HepG2 (cell line): ENCODE data around the gene NOCT. TPM values are rescaled to one million over a fixed set of nuclear protein-coding genes. Genes with fewer than 3 reads are reported as not detected.

ENCODE experiments used
- ARHGAP35 ChIP-seq: sonication (generic); formaldehyde crosslinking; IDR thresholded peaks from 2 replicates; pipeline ENCODE4 v1.9.0; 2022; ENCODE audit warnings: mild to moderate bottlenecking, inconsistent platforms, moderate library complexity, missing genetic modification reagents, borderline replicate concordance
- JUND ChIP-seq: sonication (generic); formaldehyde crosslinking; IDR thresholded peaks from 2 replicates; pipeline ENCODE4 v1.8.0; 2022; ENCODE audit warnings: mild to moderate bottlenecking, missing genetic modification reagents
- KAT2B ChIP-seq: fragments of 150-350 bp; IDR thresholded peaks from 2 replicates; pipeline ENCODE4 v1.6.1; 2014; ENCODE audit warnings: low read depth, low read length, borderline replicate concordance
- NCOA5 ChIP-seq: sonication (generic); formaldehyde crosslinking; IDR thresholded peaks from 2 replicates; pipeline ENCODE4 v1.4.0; 2020; ENCODE audit warnings: missing genetic modification reagents
- NR2F1 ChIP-seq, 2 experiments: fragments of 450-650 bp in 1 of 2; formaldehyde crosslinking in 1 of 2; IDR thresholded peaks; 2 replicates each; pipeline versions ENCODE4 v1.5.0 to v1.6.1; 2016 to 2020; ENCODE audit warnings: mild to moderate bottlenecking in 1 of 2, missing compliant biosample characterization in 1 of 2, missing genetic modification reagents in 1 of 2, moderate library complexity in 1 of 2
- PITX1 ChIP-seq: sonication (generic); formaldehyde crosslinking; IDR thresholded peaks from 2 replicates; pipeline ENCODE4 v1.5.1; 2020; ENCODE audit warnings: mild to moderate bottlenecking, missing genetic modification reagents
- SRY ChIP-seq: sonication (generic); formaldehyde crosslinking; IDR thresholded peaks from 2 replicates; pipeline ENCODE4 v1.8.0; 2022; ENCODE audit warnings: mild to moderate bottlenecking, missing genetic modification reagents
- ZFAT ChIP-seq: sonication (generic); formaldehyde crosslinking; conservative IDR thresholded peaks from 2 replicates; pipeline ENCODE4 v1.8.1; 2023; ENCODE audit warnings: missing genetic modification reagents, inconsistent platforms
- ZIK1 ChIP-seq: sonication (generic); formaldehyde crosslinking; IDR thresholded peaks from 2 replicates; pipeline ENCODE4 v1.5.0; 2020; ENCODE audit warnings: mild to moderate bottlenecking, low read depth, missing genetic modification reagents, borderline replicate concordance
- ZNF10 ChIP-seq: sonication (generic); formaldehyde crosslinking; IDR thresholded peaks from 2 replicates; pipeline ENCODE4 v1.4.0; 2020; ENCODE audit warnings: mild to moderate bottlenecking, low read depth, missing genetic modification reagents, borderline replicate concordance
- ZSCAN5A ChIP-seq: sonication (generic); formaldehyde crosslinking; IDR thresholded peaks from 2 replicates; pipeline ENCODE4 v1.8.0; 2022; ENCODE audit warnings: mild to moderate bottlenecking, missing genetic modification reagents, borderline replicate concordance
- polyA plus RNA-seq, 8 experiments: library from polyadenylated mRNA; depleted of rRNA in 3 of 8; stranded (reverse) in 7 of 8; unstranded in 1 of 8; fragments of >200 nt; fragmentation: Illumina TruSeq in 4 of 8; extraction: Trizol in 4 of 8; gene quantifications; 2 replicates each; pipeline versions ENCODE4 v1.2.1 to v1.2.3, GENCODE V29; 2011 to 2016; ENCODE audit warnings: low read depth in 4 of 8, missing spikeins in 1 of 8, mixed read lengths in 1 of 8; ENCODE audit not compliant: insufficient read depth in 1 of 8
- total RNA-seq, 5 experiments: library from RNA; depleted of rRNA; stranded (reverse); fragments of >200 nt; fragmentation: Illumina TruSeq; extraction: Trizol; gene quantifications; 2 replicates each; pipeline ENCODE4 v1.2.3, GENCODE V29; 2016; ENCODE audit warnings: low read depth in 1 of 5
- TF ChIP-seq, protein P1 (sequence below), 2 experiments: IDR thresholded peaks; 2 replicates each; pipeline ENCODE4 v1.6.1; 2011 to 2012; ENCODE audit warnings: low read length in 2 of 2, borderline replicate concordance in 1 of 2, low read depth in 1 of 2, mild to moderate bottlenecking in 1 of 2, moderate library complexity in 1 of 2
- TF ChIP-seq, protein P2 (sequence below): sonication (generic); formaldehyde crosslinking; IDR thresholded peaks from 2 replicates; pipeline ENCODE4 v1.8.0; 2023; ENCODE audit warnings: mild to moderate bottlenecking, missing genetic modification reagents
- TF ChIP-seq, protein P3 (sequence below): sonication (generic); formaldehyde crosslinking; IDR thresholded peaks from 2 replicates; pipeline ENCODE4 v1.4.0; 2020; ENCODE audit warnings: mild to moderate bottlenecking, missing genetic modification reagents
- TF ChIP-seq, protein P4 (sequence below): IDR thresholded peaks from 2 replicates; pipeline ENCODE4 v1.6.1; 2012; ENCODE audit warnings: low read length, improper control_type of control experiment

NOCT gene
- total and polyA plus RNA-seq, 2 of the 13 experiments (the other 11 are each of a cell fraction or from before 2014, with no cell fraction given), result 3.6 to 13.1 TPM

GRCh38 chr4:139015948-139016471 is 429 bp downstream of the NOCT start (continued):
- TF ChIP-seq, protein P1, sequence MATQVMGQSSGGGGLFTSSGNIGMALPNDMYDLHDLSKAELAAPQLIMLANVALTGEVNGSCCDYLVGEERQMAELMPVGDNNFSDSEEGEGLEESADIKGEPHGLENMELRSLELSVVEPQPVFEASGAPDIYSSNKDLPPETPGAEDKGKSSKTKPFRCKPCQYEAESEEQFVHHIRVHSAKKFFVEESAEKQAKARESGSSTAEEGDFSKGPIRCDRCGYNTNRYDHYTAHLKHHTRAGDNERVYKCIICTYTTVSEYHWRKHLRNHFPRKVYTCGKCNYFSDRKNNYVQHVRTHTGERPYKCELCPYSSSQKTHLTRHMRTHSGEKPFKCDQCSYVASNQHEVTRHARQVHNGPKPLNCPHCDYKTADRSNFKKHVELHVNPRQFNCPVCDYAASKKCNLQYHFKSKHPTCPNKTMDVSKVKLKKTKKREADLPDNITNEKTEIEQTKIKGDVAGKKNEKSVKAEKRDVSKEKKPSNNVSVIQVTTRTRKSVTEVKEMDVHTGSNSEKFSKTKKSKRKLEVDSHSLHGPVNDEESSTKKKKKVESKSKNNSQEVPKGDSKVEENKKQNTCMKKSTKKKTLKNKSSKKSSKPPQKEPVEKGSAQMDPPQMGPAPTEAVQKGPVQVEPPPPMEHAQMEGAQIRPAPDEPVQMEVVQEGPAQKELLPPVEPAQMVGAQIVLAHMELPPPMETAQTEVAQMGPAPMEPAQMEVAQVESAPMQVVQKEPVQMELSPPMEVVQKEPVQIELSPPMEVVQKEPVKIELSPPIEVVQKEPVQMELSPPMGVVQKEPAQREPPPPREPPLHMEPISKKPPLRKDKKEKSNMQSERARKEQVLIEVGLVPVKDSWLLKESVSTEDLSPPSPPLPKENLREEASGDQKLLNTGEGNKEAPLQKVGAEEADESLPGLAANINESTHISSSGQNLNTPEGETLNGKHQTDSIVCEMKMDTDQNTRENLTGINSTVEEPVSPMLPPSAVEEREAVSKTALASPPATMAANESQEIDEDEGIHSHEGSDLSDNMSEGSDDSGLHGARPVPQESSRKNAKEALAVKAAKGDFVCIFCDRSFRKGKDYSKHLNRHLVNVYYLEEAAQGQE (IDR thresholded peaks at IDR 0.05; ENCODE audit: borderline replicate concordance in 1 of 2, low read depth in 1 of 2, low read length in 2 of 2), result no peak
- TF ChIP-seq ARHGAP35 (CRISPR knock-in tag), result no peak
- TF ChIP-seq PITX1, result no peak
- TF ChIP-seq, protein P2, sequence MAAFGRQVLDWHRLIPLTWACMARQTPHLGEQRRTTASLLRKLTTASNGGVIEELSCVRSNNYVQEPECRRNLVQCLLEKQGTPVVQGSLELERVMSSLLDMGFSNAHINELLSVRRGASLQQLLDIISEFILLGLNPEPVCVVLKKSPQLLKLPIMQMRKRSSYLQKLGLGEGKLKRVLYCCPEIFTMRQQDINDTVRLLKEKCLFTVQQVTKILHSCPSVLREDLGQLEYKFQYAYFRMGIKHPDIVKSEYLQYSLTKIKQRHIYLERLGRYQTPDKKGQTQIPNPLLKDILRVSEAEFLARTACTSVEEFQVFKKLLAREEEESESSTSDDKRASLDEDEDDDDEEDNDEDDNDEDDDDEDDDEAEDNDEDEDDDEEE, result 0 out of 2 replicates have a peak, but pooled peaks have one; percentile 46
- TF ChIP-seq ZNF10 (CRISPR knock-in tag), result no peak
- TF ChIP-seq, protein P3, sequence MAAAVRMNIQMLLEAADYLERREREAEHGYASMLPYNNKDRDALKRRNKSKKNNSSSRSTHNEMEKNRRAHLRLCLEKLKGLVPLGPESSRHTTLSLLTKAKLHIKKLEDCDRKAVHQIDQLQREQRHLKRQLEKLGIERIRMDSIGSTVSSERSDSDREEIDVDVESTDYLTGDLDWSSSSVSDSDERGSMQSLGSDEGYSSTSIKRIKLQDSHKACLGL (CRISPR knock-in tag), result no peak
- 0 out of 2 replicates have a peak, but pooled peaks have one; percentile 5 for TF ChIP-seq ZFAT
- TF ChIP-seq ZIK1 (CRISPR knock-in tag), result no peak
- no peak for TF ChIP-seq NCOA5 (CRISPR knock-in tag)
- no peak for TF ChIP-seq JUND (CRISPR knock-in tag)
- no peak for TF ChIP-seq KAT2B
- TF ChIP-seq SRY (CRISPR knock-in tag), result peak; percentile 55; the same call in 1 of the 2 replicates
- no peak for TF ChIP-seq NR2F1 (CRISPR knock-in tag; IDR thresholded peaks at IDR 0.05)
- TF ChIP-seq ZSCAN5A, result no peak
- TF ChIP-seq, protein P4, sequence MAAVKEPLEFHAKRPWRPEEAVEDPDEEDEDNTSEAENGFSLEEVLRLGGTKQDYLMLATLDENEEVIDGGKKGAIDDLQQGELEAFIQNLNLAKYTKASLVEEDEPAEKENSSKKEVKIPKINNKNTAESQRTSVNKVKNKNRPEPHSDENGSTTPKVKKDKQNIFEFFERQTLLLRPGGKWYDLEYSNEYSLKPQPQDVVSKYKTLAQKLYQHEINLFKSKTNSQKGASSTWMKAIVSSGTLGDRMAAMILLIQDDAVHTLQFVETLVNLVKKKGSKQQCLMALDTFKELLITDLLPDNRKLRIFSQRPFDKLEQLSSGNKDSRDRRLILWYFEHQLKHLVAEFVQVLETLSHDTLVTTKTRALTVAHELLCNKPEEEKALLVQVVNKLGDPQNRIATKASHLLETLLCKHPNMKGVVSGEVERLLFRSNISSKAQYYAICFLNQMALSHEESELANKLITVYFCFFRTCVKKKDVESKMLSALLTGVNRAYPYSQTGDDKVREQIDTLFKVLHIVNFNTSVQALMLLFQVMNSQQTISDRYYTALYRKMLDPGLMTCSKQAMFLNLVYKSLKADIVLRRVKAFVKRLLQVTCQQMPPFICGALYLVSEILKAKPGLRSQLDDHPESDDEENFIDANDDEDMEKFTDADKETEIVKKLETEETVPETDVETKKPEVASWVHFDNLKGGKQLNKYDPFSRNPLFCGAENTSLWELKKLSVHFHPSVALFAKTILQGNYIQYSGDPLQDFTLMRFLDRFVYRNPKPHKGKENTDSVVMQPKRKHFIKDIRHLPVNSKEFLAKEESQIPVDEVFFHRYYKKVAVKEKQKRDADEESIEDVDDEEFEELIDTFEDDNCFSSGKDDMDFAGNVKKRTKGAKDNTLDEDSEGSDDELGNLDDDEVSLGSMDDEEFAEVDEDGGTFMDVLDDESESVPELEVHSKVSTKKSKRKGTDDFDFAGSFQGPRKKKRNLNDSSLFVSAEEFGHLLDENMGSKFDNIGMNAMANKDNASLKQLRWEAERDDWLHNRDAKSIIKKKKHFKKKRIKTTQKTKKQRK, result no peak
